ENCODE measurements around the gene PI16. TPM values are rescaled to one million over a fixed set of nuclear protein-coding genes. Genes with fewer than 3 reads are reported as not detected.

PI16 gene
- total and polyA plus RNA-seq, 8 donors, result 0.23 to 7.3 (median 1.7) TPM

GRCh38 chr6:36908747-36909146, 45.8 kb upstream of the PI16 start:
- DNase-seq (no peak), FAIRE-seq (no peak), ATAC-seq (no peak)
- intact Hi-C loops (cut with DNase I), result loop anchor here in 1 of 3 donors (10.0 kb wide), 1 partner anchor 66 kb away; no protein-coding TSS in a partner anchor
- Histone ChIP-seq H3K36me3 (no peaks in the 10 kb centered on the region), H3K4me3 (no peak overlapping the region), H3K9me3 (no peaks in the 10 kb centered on the region), H3K27me3 (no peaks in the 10 kb centered on the region), H3K4me1 (peaks cover 30 to 38% (median 35%) of the 10 kb centered on the region in 3 donors), H3K27ac (peak overlapping the region in 2 of 4 donors; percentile 80 to 81)
- WGBS, 2 donors, result 76 to 80% methylated on average over 2 of the region's 2 CpGs
- TF ChIP-seq CTCF (IDR thresholded peaks at IDR 0.05), result no peak

GRCh38 chr6:36912030-36912454, 42.5 kb upstream of the PI16 start:
- WGBS, 2 donors, result 85 to 89% methylated on average over 4 of the region's 4 CpGs
- ATAC-seq (no peak), DNase-seq (no peak), FAIRE-seq (no peak)
- Histone ChIP-seq H3K4me3 (no peak overlapping the region), H3K4me1 (peaks cover 16 to 24% (median 24%) of the 10 kb centered on the region in 3 donors), H3K9me3 (no peaks in the 10 kb centered on the region), H3K36me3 (peaks cover 0 to 22% (median 0%) of the 10 kb centered on the region in 3 donors), H3K27me3 (no peaks in the 10 kb centered on the region), H3K27ac (no peak overlapping the region)
- intact Hi-C loops (cut with DNase I), result no loop called here
- no peak for TF ChIP-seq CTCF (IDR thresholded peaks at IDR 0.05)

- DNase-seq (no peak), ATAC-seq (no peak), FAIRE-seq (no peak)
- WGBS, 2 donors, result 87 to 89% methylated on average over 8 of the region's 8 CpGs
- no peak overlapping the region for H3K27ac ChIP-seq
- peaks cover 0 to 28% (median 0%) of the 10 kb centered on the region in 3 donors for H3K36me3 ChIP-seq
- intact Hi-C loops (cut with DNase I), result no loop called here
- no peak for TF ChIP-seq CTCF (IDR thresholded peaks at IDR 0.05)
- H3K9me3 ChIP-seq, result no peaks in the 10 kb centered on the region
- peaks cover 10 to 19% (median 19%) of the 10 kb centered on the region in 3 donors for H3K4me1 ChIP-seq
- no peak overlapping the region for H3K4me3 ChIP-seq
- no peaks in the 10 kb centered on the region for H3K27me3 ChIP-seq
These were observed 42.0 kb upstream of the PI16 start for GRCh38 chr6:36912586-36912985.

- peaks cover 7 to 15% (median 14%) of the 10 kb centered on the region in 3 donors for H3K4me1 ChIP-seq
- FAIRE-seq, result no peak
These were observed 41.5 kb upstream of the PI16 start for GRCh38 chr6:36913082-36913481.

More at GRCh38 chr6:36913082-36913481, 41.5 kb upstream of the PI16 start:
- H3K27ac ChIP-seq, result peak overlapping the region in 1 of 4 donors; percentile 69
- no peak for DNase-seq
- H3K9me3 ChIP-seq, result no peaks in the 10 kb centered on the region
- no peak for TF ChIP-seq CTCF (IDR thresholded peaks at IDR 0.05)
- WGBS, 2 donors, result 86% methylated on average over 4 of the region's 4 CpGs
- no peak overlapping the region for H3K4me3 ChIP-seq
- intact Hi-C loops (cut with DNase I), result no loop called here
- H3K27me3 ChIP-seq, result no peaks in the 10 kb centered on the region
- ATAC-seq, result no peak
- H3K36me3 ChIP-seq, result peaks cover 0 to 29% (median 0%) of the 10 kb centered on the region in 3 donors
